Breast epithelium (tissue), 4 donors: ENCODE data around the gene LTB4R. TPM values are rescaled to one million over a fixed set of nuclear protein-coding genes. Genes with fewer than 3 reads are reported as not detected.

Source experiments
- DNase-seq, 2 donors: peaks; one replicate each; pipeline ENCODE4 v3.0.0-alpha.2; 2019; ENCODE audit warnings: low spot score in 2 of 2
- H3K27ac ChIP-seq, 2 donors: fragments of 200-600 bp; sonication (generic) in 1 of 2; one replicate each; pipeline ENCODE4 v1.5.1; 2016 to 2019; ENCODE audit warnings: mild to moderate bottlenecking in 1 of 2
- H3K27me3 ChIP-seq, 2 donors: fragments of 200-600 bp; sonication (generic) in 1 of 2; one replicate each; pipeline versions ENCODE4 v1.5.1 to v1.6.0; 2017 to 2019; ENCODE audit warnings: control low read depth in 1 of 2, mild to moderate bottlenecking in 1 of 2
- H3K36me3 ChIP-seq: fragments of 200-600 bp; one replicate; pipeline ENCODE4 v1.5.1; 2019
- H3K4me1 ChIP-seq, 2 donors: fragments of 200-600 bp; sonication (generic); one replicate each; pipeline ENCODE4 v1.5.1; 2016 to 2019; ENCODE audit warnings: control low read depth in 1 of 2
- H3K4me3 ChIP-seq, 3 donors: fragments of 200-600 bp; sonication (generic); 1 replicate in 2 of 3; 2 replicates in 1 of 3; pipeline ENCODE4 v1.5.1; 2016 to 2019; ENCODE audit warnings: mild to moderate bottlenecking in 3 of 3, moderate library complexity in 2 of 3
- H3K9me3 ChIP-seq, 2 donors: fragments of 200-600 bp; sonication (generic) in 1 of 2; one replicate each; pipeline ENCODE4 v1.5.1; 2016 to 2019; ENCODE audit warnings: control low read depth in 1 of 2
- CTCF ChIP-seq, 3 donors: fragments of 450-650 bp; IDR thresholded peaks; one replicate each; pipeline ENCODE4 v1.5.1; 2016 to 2017; ENCODE audit warnings: antibody characterized with exemption in 3 of 3, mild to moderate bottlenecking in 3 of 3, moderate library complexity in 3 of 3
- POLR2A ChIP-seq: fragments of 450-650 bp; IDR thresholded peaks from one replicate; pipeline ENCODE4 v1.6.1; 2016; ENCODE audit warnings: antibody characterized with exemption, mild to moderate bottlenecking, moderate library complexity
- POLR2AphosphoS5 ChIP-seq, 3 donors: sonication (generic); formaldehyde crosslinking; IDR thresholded peaks; one replicate each; pipeline ENCODE4 v1.6.1; 2017; ENCODE audit warnings: antibody characterized with exemption in 3 of 3
- intact Hi-C: fragments of 100-400 bp; cut with DNase I; formaldehyde crosslinking; loops from one replicate; pipeline ENCODE4 v1.15.1; 2023; ENCODE audit warnings: low total_unique reads
- total RNA-seq, 3 donors: library from RNA; depleted of rRNA; stranded (reverse); fragments of >200 nt; gene quantifications; one replicate each; pipeline ENCODE4 v1.1.0, GENCODE V29; 2016

Gene LTB4R
- total RNA-seq, 3 donors from 2014 or later, result 5.7 to 18.4 (median 12.8) TPM

GRCh38 chr14:24356208-24356607 lies 44.9 kb downstream of the LTB4R start:
- TF ChIP-seq POLR2AphosphoS5 (IDR thresholded peaks at IDR 0.05), result no peak
- TF ChIP-seq CTCF (IDR thresholded peaks at IDR 0.05), result no peak
- no peak for TF ChIP-seq POLR2A

GRCh38 chr14:24360281-24360680 lies 49.0 kb downstream of the LTB4R start:
- no peaks in the 10 kb centered on the region for H3K9me3 ChIP-seq
- H3K4me1 ChIP-seq, result peaks cover 0 to 2% of the 10 kb centered on the region in 2 donors
- H3K27me3 ChIP-seq, result no peaks in the 10 kb centered on the region
- TF ChIP-seq POLR2A (no peak), POLR2AphosphoS5 (IDR thresholded peaks at IDR 0.05) (no peak), CTCF (IDR thresholded peaks at IDR 0.05) (no peak)
- DNase-seq, result no peak
- no peak overlapping the region for H3K27ac ChIP-seq
- H3K4me3 ChIP-seq, result no peak overlapping the region
- no peaks in the 10 kb centered on the region for H3K36me3 ChIP-seq
- intact Hi-C loops, result no loop called here

More at GRCh38 chr14:24356208-24356607, 44.9 kb downstream of the LTB4R start:
- Histone ChIP-seq H3K27ac (no peak overlapping the region), H3K9me3 (no peaks in the 10 kb centered on the region), H3K27me3 (no peaks in the 10 kb centered on the region), H3K4me1 (no peaks in the 10 kb centered on the region), H3K36me3 (no peaks in the 10 kb centered on the region), H3K4me3 (no peak overlapping the region)
- intact Hi-C loops, result no loop called here
- DNase-seq, result no peak

GRCh38 chr14:24361326-24361725 lies 50.0 kb downstream of the LTB4R start:
- no peak for TF ChIP-seq CTCF (IDR thresholded peaks at IDR 0.05)
- TF ChIP-seq POLR2AphosphoS5 (IDR thresholded peaks at IDR 0.05), result no peak
- no peak for TF ChIP-seq POLR2A
- Histone ChIP-seq H3K4me3 (no peak overlapping the region), H3K36me3 (no peaks in the 10 kb centered on the region), H3K27ac (no peak overlapping the region), H3K9me3 (no peaks in the 10 kb centered on the region), H3K27me3 (no peaks in the 10 kb centered on the region), H3K4me1 (peaks cover 0 to 5% of the 10 kb centered on the region in 2 donors)
- intact Hi-C loops, result no loop called here
- DNase-seq, result no peak

- Histone ChIP-seq H3K4me3 (no peak overlapping the region), H3K36me3 (no peaks in the 10 kb centered on the region), H3K27me3 (no peaks in the 10 kb centered on the region), H3K9me3 (no peaks in the 10 kb centered on the region), H3K4me1 (peaks cover 2 to 5% of the 10 kb centered on the region in 2 donors), H3K27ac (no peak overlapping the region)
- intact Hi-C loops, result no loop called here
- no peak for DNase-seq
- TF ChIP-seq CTCF (IDR thresholded peaks at IDR 0.05), result no peak
- TF ChIP-seq POLR2AphosphoS5 (IDR thresholded peaks at IDR 0.05), result no peak
- no peak for TF ChIP-seq POLR2A
Measured at GRCh38 chr14:24362241-24362960, 51.1 kb downstream of the LTB4R start.

GRCh38 chr14:24363401-24363800 lies 52.1 kb downstream of the LTB4R start:
- intact Hi-C loops, result no loop called here
- Histone ChIP-seq H3K4me1 (peaks cover 4 to 5% of the 10 kb centered on the region in 2 donors), H3K36me3 (no peaks in the 10 kb centered on the region), H3K4me3 (no peak overlapping the region), H3K27me3 (no peaks in the 10 kb centered on the region), H3K9me3 (no peaks in the 10 kb centered on the region), H3K27ac (no peak overlapping the region)
- TF ChIP-seq CTCF (IDR thresholded peaks at IDR 0.05) (no peak), POLR2AphosphoS5 (IDR thresholded peaks at IDR 0.05) (no peak), POLR2A (no peak)
- DNase-seq, result no peak
